ENCODE results near the gene APOBEC3B. TPM values are rescaled to one million over a fixed set of nuclear protein-coding genes. Genes with fewer than 3 reads are reported as not detected.

The APOBEC3B gene
- total and polyA plus RNA-seq, 11 donors = 0.49 to 10.3 (median 1.0) TPM; not detected in 2

- no peak for ATAC-seq
- Histone ChIP-seq H3K27ac (peak overlapping the region in 1 of 12 donors; percentile 75), H3K4me1 (peaks cover 0 to 42% (median 0%) of the 10 kb centered on the region in 12 donors), H3K27me3 (peaks cover 0 to 21% (median 0%) of the 10 kb centered on the region in 9 donors), H3K36me3 (no peaks in the 10 kb centered on the region), H3K9me3 (no peaks in the 10 kb centered on the region), H3K4me3 (no peak overlapping the region)
- 69 to 76% (median 74%) methylated on average over 10 to 13 of the region's 13 CpGs for WGBS, 4 donors
- intact Hi-C loops (cut with DNase I) = no loop called here
- DNase-seq = no peak
- TF ChIP-seq POLR2A (IDR thresholded peaks at IDR 0.05) = no peak
- TF ChIP-seq CTCF (IDR thresholded peaks at IDR 0.05) = no peak
These were observed 31.4 kb upstream of the APOBEC3B start for GRCh38 chr22:38950527-38951295.

GRCh38 chr22:38951734-38952133, 30.4 kb upstream of the APOBEC3B start:
- peaks cover 0 to 18% (median 0%) of the 10 kb centered on the region in 9 donors for H3K27me3 ChIP-seq
- no peaks in the 10 kb centered on the region for H3K9me3 ChIP-seq
- H3K4me1 ChIP-seq = peaks cover 0 to 41% (median 0%) of the 10 kb centered on the region in 12 donors
- no peak for TF ChIP-seq POLR2A (IDR thresholded peaks at IDR 0.05)
- ATAC-seq = peak in 1 of 4 donors; percentile 19
- no peak for DNase-seq
- H3K36me3 ChIP-seq = no peaks in the 10 kb centered on the region
- peak overlapping the region in 1 of 12 donors; percentile 75 for H3K27ac ChIP-seq
- no peak overlapping the region for H3K4me3 ChIP-seq
- intact Hi-C loops (cut with DNase I) = no loop called here
- 69 to 78% (median 75%) methylated on average over 2 of the region's 2 CpGs for WGBS, 4 donors

GRCh38 chr22:38952281-38952993, 29.7 kb upstream of the APOBEC3B start:
- peaks cover 0 to 43% (median 0%) of the 10 kb centered on the region in 12 donors for H3K4me1 ChIP-seq
- DNase-seq (no peak), ATAC-seq (no peak)
- peak overlapping the region in 1 of 12 donors; percentile 75 for H3K27ac ChIP-seq
- 83 to 93% (median 87%) methylated on average over 11 to 12 of the region's 12 CpGs for WGBS, 4 donors
- H3K36me3 ChIP-seq = no peaks in the 10 kb centered on the region
- intact Hi-C loops (cut with DNase I) = no loop called here
- peaks cover 0 to 11% (median 0%) of the 10 kb centered on the region in 9 donors for H3K27me3 ChIP-seq
- H3K9me3 ChIP-seq = no peaks in the 10 kb centered on the region
- TF ChIP-seq CTCF (IDR thresholded peaks at IDR 0.05) (no peak), POLR2A (IDR thresholded peaks at IDR 0.05) (no peak)
- no peak overlapping the region for H3K4me3 ChIP-seq

- ATAC-seq = no peak
- H3K27me3 ChIP-seq = peaks cover 0 to 4% (median 0%) of the 10 kb centered on the region in 9 donors
- no peaks in the 10 kb centered on the region for H3K9me3 ChIP-seq
- WGBS, 4 donors = 42 to 83% (median 78%) methylated on average over 4 to 8 of the region's 8 CpGs
- TF ChIP-seq CTCF (IDR thresholded peaks at IDR 0.05) = no peak
- peaks cover 0 to 47% (median 0%) of the 10 kb centered on the region in 12 donors for H3K4me1 ChIP-seq
- H3K36me3 ChIP-seq = no peaks in the 10 kb centered on the region
- H3K27ac ChIP-seq = peak overlapping the region in 1 of 12 donors; percentile 75
- peak overlapping the region in 1 of 12 donors; percentile 8 for H3K4me3 ChIP-seq
- intact Hi-C loops (cut with DNase I) = no loop called here
- DNase-seq = no peak
These were observed 29.1 kb upstream of the APOBEC3B start for GRCh38 chr22:38953091-38953490.
